ENCODE data around the gene ARID1B.
A peak's percentile ranks its signal among the peaks of the same experiment; 100 is the strongest.

Gene ARID1B

DNA sequence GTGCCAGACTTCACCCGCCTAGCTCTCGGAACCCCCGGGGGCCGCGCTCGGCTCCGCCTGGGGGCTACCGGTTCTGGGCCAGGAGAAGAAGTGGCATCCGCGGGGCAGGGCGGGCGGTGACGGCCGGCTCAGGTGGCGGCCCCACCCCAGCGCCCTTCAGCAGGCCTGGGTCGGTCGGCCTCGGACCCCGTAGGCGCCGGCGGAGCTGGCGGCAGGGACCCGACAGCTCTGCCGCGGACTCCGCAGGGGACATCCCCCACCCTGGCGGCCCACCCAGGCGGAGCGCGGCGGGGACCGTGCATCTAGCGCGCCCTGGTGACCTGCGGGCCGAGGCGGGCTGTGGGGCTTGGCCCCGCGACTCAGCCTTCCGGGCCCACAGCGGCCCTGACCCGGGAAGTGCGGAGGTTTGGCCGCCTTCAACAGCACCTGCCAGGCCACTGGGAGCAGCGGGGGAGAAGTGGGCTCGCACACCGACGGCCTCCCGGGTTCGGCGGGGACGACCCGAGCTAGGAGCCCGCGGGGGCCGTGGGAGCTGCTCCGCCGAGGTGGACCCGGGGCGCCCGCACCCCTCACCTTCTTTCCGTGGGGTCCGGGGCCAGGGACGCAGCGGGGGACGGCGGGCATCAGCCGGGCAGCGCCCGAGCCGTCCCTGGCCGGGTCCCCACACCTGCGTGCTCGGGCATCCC is 459.0 kb downstream of the ARID1B start:
- peak in 1 of 2 donors; percentile 34 for DNase-seq

DNA sequence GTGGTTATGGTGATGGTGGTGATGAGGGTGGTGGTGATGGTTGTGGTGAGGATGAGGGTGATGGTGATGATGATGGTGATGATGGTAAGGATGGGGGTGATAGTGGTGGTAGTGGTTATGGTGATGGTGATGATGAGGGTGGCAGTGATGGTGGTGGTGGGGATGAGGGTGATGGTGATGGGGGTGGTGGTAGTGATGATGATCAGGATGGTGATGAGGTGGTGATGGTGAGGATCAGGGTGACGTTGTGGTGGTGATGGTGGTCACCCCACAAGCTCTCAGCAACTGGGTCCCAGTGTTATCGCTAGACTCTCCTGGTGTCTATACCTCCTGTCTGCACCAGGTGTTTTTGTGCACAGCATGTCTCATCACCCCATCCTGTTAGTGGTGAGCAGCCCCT is 461.2 kb downstream of the ARID1B start:
- no peak for DNase-seq

DNA sequence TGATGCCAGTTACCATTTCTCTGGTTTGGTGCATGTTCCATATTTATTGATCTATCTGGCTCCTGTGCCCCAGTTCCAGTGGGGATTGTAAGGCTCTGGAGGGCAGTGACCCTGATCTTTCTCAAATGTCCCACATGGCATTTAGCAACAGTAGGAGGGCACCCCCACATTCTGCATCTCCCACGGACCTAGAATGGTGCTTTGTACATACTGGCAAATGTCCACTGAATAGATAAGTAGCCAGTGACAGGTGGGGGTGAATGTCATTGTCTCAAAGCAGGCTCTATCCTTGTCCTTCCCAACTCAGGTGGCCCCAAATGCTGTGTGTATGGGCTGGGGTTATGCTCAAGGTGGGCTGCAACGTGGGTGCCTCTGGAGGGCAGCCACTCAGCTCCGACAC is 462.0 kb downstream of the ARID1B start:
- no peak for DNase-seq

DNA sequence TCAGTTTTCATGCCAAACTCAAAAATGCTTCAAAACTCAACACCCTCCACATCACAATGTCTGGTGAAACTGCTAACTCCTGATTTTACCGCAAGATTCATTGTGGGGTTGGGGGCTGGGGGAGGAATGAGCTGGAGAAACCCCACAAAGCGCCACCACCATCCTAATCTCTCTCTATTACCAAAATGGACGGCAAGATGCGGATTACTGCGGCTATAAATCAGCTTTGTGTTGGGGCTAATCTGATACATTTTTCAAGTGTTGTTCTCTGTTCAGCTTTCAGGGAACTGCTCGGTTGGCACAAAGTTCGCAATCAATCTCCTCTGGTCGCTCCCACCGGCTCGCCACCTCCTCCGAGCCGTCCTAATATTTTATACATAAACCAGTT is 462.5 kb downstream of the ARID1B start:
- DNase-seq: no peak

DNA sequence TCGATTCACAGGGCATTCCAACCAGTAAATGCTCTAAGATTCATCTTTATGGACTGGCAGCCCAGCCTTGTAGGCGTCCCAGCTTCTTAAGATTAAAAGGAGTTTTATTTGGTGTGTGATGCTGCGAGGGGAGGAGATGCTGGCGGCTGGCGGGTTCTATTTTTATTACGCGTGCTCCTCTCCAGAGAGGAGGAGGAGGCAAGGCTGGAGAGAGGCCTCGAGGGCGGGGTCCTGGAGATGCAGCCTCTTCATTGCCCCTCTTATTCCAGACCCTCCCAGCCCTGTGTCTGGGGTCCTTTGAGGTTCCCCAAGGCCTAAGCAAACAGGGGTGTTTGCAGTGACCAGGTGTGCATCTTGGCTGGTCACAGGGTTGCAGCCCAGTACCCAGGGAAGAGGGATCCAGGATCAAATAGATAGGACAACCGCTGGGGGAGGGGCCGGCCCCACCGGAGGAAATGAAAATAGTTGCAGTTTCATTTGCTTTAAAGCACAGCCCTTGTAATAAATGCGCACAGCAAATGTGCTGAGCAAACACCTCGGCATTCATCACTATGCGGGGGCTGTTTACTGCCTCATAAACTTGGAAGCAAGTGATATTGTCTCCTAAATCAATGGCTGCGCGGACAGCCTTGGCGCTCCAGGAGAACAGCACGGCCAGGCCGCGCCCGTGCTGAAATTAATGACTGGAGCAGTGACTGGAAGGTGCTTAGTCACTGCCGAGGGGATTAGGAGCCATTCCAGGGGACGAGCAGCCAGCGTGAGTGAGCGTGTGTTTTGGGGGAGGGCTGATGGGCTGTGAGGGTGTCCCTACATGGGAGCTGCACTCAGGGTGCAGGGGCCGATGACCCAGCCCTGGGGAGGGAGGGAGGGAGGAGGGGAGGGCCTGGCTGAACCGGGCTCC is 463.1 kb downstream of the ARID1B start:
- no peak for DNase-seq

DNA sequence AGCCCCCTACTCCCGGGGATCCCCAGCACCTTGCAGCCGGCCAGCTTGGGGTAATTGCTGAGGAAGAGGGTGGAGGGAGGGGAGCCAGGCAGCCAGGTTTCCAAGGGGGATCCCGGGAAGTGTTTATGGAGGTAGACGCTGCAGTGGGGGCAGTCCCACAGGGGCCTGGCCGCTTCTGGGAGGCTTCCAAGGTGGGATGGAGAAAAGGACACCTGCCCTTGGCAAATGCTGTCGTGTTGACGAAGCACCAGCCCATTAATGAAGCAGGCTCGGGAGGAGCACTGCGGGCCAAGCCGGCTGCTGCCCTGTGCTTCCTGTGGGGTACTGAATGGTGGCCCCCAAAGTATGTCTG is 463.8 kb downstream of the ARID1B start:
- DNase-seq: no peak

DNA sequence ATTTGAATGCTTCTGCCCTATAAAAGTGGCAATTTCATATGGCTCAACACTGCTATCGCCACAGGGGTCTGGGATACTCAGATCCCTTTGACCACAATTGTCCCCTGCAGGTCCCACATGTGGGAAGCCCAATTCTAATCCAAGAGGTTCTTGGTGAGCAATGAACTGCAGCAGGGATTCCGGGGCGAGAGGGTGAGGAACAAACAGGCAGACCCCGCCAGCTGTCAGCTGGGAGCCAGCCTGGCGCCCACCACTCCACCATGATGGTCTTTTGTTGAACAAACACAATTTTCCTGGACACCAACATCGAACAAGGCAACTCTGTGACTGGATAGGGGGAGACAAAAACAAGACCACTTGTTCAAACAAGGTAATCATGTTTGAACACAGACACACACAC is 465.6 kb downstream of the ARID1B start:
- DNase-seq: no peak

DNA sequence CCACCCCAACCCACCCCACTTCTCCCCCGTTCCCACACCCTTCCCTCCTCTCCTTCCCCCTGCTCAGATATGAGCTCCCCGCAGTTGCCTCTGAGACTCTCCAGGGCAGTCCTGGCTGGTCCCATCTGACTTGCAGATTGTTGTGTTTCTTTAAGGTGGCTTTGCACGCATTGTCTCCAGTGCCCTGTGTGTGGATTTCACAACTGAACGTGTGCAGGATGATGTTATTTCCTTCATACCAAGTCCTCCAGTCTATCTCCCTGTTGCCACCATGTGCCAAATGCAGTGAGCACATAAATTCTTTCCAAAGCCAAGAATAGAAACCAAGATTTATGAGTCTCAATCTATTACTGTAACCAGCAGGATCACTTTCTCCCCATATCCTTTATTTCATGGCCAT is 467.0 kb downstream of the ARID1B start:
- DNase-seq: no peak

DNA sequence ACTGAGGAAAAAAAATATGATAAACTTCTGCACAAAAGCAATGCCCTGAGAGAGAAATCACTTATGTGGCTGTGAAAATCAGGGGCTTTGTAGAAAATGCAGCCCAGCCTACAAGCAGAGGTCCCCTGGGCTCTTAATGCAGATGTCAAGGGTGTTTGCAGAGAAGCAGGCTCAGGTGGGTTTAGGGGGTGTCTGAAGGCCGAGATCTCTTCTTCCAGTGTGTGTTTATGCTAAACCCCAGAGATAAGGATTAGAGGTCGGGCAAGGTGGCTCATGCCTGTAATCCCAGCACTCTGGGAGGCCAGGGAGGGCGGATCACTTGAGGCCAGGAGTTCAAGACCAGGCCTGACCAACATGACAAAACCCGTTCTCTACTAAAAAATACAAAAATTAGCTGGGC is 467.6 kb downstream of the ARID1B start:
- no peak for DNase-seq

DNA sequence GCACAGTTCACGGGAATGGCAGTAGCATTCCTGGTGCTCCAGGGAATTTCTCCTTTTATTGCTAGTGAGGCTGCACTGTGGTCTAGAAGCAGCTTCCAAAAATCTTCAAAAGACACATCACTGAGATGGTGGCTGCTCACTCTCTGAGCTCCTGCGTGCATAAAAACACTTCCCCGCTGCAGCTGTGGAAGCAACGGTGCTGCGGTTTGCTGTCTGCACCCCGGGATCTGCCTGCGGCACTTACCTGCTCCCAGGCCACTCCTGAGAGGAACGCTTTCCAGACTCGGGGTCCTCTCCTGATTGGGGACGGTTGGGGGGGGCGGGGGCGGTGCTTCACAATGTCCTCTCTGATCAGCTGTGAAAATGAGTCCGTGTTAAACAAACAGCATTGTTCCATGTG is 468.3 kb downstream of the ARID1B start:
- no peak for DNase-seq

DNA sequence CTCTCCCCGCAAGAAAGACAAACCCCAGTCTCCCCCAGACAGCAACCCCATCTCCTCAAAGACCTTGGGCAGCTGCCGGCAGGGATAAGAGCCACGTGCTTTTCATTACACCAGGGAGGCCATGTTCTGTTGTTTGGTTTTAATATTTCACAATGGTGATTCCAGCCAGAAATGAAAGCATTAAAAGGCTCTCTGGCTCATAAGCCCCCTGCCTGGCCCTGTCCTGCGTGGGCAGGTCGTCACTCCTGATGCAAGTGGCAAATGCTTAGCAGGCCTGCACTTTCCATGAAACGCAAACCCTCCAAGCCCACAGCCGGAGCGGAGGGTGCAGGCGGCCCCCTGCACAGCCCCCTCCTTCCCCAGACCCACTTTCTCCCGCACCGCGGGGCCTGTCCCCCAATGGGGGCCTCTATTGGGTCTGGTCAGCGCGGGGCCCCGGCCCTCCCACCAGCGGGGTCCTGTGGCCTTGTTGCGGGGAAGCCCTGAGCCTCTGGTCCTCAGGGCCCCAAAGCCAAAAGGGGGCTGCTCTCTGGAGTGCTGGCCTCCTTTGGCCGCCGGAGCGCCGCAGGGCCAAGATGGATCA is 469.0 kb downstream of the ARID1B start:
- DNase-seq: no peak

DNA sequence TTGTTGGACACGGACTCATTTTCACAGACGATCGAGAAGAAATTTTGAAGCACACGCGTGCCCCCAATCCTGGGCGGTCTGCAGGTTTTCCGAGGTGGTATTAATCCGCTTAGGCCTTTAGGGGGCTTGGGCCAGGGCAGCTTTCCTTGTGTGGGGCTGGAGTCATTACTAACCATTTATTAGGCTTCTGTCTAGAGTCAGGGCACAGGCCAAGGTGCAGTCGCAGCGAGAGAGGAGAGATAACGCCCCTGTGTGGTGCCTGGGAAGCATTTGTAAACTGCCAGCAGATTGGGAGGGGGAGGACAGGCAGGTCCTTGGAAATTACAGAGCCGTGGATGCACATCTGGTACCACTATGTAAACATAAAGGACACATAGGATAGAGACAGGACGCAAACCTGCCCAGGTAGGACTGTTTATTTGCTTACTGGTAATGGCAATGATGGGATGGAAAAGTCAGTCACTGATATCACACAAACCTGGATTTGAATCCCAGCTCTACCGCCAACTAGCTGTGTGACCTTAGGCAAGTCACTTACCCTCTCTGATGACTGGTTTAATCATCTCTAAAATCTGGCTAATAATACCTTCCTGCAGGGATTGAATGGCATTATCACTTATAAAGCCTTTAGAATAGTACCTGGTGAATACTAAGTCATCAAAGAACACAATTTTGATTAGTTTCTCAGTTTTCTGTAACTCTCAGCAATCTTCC is 469.8 kb downstream of the ARID1B start:
- no peak for DNase-seq

DNA sequence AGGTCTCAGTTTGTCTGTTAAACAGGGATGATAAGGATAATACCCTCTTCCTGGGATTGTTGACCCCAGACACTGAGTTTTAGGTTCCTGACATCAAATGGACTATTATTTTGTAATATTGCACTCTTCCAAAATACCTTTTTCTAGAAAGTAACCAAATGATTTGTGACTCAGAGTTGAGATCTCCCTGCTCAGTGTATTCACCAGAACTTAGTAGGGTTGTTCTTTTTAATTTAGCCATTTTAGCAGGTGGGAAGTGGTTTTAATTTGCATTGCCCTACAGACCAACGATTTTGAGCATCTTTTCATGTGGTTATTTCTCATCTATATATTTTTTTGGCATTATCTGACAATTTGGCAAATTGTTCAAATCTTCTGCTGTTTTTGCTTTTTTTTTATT is 471.1 kb downstream of the ARID1B start:
- DNase-seq: no peak

DNA sequence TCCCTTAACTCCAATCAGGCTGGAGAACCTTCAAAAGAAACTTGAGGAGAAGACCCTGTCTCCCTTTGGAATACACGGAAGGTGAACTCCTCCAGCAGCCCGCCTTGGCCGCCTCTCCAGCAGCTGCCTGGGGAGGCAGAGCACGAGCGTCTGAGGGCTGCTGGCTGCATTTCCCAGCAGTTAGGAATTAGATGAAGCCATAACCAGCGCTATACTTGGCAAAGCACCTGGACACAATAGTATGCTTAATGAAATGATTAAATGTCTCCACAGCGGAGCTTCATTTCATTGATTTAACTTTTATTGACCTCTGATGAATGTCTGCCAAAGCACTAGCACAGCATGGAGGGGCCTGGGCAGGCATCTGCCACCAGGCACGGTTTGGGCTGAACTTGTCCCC is 472.6 kb downstream of the ARID1B start:
- no peak for DNase-seq

DNA sequence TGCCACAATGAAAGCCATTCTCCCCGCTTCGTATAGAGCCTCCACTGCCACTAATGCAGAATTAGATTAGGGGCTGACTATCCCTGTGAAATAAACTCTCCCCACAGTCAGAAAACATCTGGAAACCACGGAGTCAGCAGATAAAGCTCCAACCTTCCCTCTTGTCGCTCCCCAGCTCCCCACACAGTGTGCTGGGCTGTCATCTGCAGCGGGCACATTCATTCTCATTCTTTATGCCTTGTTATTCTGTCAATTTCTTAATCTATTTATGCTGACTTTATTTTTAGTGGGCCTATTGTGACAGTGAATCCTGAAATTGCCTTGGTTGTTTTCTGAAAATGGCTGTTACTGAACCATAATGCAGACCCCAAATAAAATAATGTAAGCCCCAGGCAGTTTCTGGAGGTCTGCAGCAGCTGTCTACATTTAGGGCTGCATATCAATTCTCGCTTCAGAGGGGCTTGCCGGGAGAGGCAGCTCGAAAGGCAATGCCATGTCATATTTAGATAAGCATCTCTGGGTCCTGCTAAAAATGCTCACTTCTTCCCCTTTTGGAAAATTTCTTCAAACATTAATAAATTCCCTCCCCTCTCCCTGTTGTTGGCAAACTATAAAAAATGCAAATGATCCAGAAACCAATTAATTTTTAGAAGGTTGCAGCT is 474.5 kb downstream of the ARID1B start:
- no peak for DNase-seq

DNA sequence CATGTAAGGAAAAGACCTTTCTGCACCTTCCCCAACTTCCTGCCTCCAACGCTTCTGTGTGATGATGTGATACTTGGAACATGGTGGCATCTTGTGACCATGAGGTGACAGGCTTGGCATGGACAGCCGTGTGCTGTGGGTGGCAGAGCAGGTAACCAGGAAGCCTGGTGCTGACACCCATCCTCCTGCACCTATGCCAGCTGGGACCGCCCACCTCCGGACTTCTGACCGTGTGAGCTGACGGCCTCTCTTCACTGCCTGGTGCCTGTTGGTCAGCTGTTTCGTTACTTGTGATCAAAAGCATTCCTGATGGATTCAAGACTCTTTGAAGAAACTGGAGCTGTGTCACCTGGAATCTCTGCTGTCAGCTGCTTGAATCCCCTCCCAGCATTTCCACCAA is 475.8 kb downstream of the ARID1B start:
- no peak for DNase-seq

DNA sequence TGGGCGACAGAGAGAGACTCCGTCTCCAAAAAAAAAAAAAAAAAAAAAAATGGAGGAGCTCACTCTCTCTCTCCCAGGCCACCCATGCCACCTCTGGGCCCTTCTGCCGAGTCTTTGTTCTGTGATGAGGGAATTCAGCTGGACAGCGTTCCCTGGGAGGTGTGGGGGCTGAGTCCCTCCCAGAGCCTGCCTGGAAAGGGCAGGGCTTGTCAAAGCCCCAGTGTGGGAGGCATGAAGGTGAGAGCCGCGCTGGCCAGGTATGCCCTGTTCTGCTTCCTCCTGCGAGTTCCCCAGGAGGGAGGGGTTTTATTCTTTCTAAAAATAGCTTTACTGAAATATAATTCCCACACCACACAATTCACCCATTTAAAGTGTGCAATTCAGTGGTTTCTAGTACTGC is 476.5 kb downstream of the ARID1B start:
- no peak for DNase-seq

DNA sequence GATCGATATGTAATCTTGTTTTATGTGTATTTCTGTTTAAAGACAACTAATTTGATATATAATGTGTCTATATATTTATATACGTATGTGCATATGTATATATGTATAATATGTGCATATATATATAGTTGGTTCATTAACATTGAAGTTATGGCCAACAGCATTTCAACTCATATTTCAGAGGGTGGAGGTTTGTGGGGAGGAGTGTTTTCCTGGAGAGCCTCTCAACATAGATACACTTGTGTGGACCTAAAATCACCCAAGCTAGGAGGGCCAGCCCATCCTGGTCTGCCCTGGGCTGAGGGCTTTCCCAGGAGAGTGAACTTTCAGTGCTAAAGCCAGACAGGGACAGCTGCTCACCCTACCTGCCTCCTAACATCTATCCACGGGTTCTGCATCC is 477.4 kb downstream of the ARID1B start:
- DNase-seq: no peak

DNA sequence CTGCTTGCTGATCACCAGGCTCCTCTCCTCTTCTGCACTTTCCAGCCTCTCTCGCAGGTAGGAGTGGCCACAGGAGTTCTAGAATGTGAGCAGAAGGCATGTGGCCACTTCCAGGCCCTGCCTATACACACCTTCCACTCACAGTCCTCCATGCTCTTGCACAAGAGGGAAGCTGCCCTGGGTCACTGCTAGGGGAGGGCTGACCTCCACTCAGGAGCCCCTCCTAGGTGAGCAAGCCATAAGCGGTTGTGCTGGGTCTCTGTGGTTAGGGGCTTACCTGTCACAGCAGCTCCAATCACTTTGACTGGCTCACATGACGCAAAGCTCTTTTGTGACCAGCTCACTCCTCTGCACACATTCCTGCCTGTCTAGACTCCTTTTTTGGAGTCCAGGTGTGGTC is 477.9 kb downstream of the ARID1B start:
- no peak for DNase-seq

DNA sequence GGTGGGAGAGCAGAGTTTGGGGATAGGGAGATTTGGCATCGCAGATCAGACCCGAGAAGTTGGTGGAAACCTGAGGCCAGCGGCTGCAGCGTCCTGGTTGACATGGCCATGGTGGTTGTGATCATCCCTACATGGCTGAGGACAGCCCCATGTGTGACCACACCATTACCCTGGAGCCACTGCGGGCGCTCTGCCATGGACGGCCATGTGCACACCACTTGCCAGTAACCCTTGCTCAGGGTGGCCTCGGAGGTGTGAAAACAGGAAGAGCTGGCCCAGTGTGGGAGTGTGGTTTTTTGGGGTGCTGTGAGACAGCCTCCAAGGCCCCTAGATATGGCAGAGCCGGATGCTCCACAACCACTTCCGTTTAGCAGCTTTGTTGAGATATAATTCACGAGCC is 481.7 kb downstream of the ARID1B start:
- no peak for DNase-seq

DNA sequence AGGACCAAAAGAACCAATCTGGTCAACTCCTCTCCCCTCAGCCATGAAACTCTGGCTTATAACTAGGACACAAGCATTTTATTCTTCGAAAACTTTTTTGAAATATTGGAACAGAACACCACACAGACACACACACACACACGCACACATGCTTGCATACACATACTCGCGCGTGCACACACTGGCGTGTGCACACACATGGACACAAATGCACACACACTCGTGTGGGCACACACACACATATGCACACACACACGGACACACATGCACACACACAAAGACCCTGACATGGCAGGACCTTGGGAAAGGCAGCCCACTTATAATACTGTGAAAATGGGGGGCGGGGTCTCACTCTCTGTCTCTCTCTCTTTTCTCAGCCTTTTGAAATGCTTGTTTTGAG is 482.3 kb downstream of the ARID1B start:
- DNase-seq: no peak
